ENCODE measurements around the gene MTA3. TPM values are rescaled to one million over a fixed set of nuclear protein-coding genes. Genes with fewer than 3 reads are reported as not detected.

Gene MTA3
- total and polyA plus RNA-seq, 2 of the 8 experiments (the other 6 are each of a cell fraction or from before 2014, with no cell fraction given) = 125 to 184 TPM

GRCh38 chr2:42613281-42614064, 45.0 kb downstream of the MTA3 start:
- H3K27me3 ChIP-seq (replicated peaks in 1 of 4; ENCODE audit: control insufficient read depth in 3 of 4, extremely low read depth in 1 of 4, insufficient read depth in 3 of 4, low read length in 3 of 4) = no peaks in the 10 kb centered on the region
- H3K27ac ChIP-seq (ENCODE audit: low read depth, low read length) = no peak overlapping the region
- H2BK5ac ChIP-seq (ENCODE audit: low read depth, low read length) = no peak overlapping the region
- no peak for DNase-seq (ENCODE audit: low read depth in 1 of 2, low spot score in 2 of 2)
- H2BK12ac ChIP-seq (ENCODE audit: low read depth, low read length) = no peak overlapping the region
- no peaks in the 10 kb centered on the region for H3K4me1 ChIP-seq (replicated peaks in 1 of 4; ENCODE audit: control insufficient read depth in 3 of 4, insufficient read depth in 4 of 4, low read length in 3 of 4)
- H2AK5ac ChIP-seq (ENCODE audit: low read depth, low read length) = no peak overlapping the region
- no peak overlapping the region for H4K5ac ChIP-seq (ENCODE audit: insufficient read length, low read depth, low read length)
- H3K36me3 ChIP-seq (ENCODE audit: control insufficient read depth in 2 of 4, insufficient read depth in 4 of 4, low read length in 3 of 4) = peaks cover 8 to 70% (median 34%) of the 10 kb centered on the region in 4 experiments; a peak in 7 of 8 replicates
- H3K56ac ChIP-seq (replicated peaks; ENCODE audit: insufficient read length, low read depth, low read length) = no peak overlapping the region
- no peaks in the 10 kb centered on the region for H3K9me3 ChIP-seq (ENCODE audit: insufficient read depth in 2 of 2, low read depth in 1 of 2, low read length in 1 of 2)
- H3K4ac ChIP-seq (replicated peaks; ENCODE audit: insufficient read length, low read depth, low read length) = no peak overlapping the region
- H3K9ac ChIP-seq (replicated peaks in 1 of 4; ENCODE audit: extremely low read depth in 1 of 4, low read depth in 3 of 4, low read length in 3 of 4) = no peak overlapping the region
- CTCF ChIA-PET (ENCODE audit: partially characterized antibody) = interaction anchor here (0.5 to 1.4 kb wide), 6 partner anchors 13 to 222 kb away, joined by 3 to 4 read pairs (median 3); no protein-coding TSS in a partner anchor
- H3K18ac ChIP-seq (ENCODE audit: extremely low read depth, low read length) = no peak overlapping the region
- H3K4me2 ChIP-seq (ENCODE audit: insufficient read depth in 1 of 2, low read depth in 2 of 2, low read length in 2 of 2) = no peak overlapping the region
- no peak overlapping the region for H3K4me3 ChIP-seq (ENCODE audit: extremely low read depth in 1 of 4, insufficient read depth in 2 of 4, low read depth in 3 of 4, low read length in 4 of 4)
- FAIRE-seq = no peak
- no peaks in the 10 kb centered on the region for H4K20me1 ChIP-seq (replicated peaks in 1 of 2; ENCODE audit: control insufficient read depth in 1 of 2, insufficient read depth in 2 of 2, low read length in 2 of 2)
- H2BK120ac ChIP-seq (replicated peaks; ENCODE audit: low read depth, low read length) = no peak overlapping the region
- H4K8ac ChIP-seq (ENCODE audit: extremely low read depth, insufficient read depth, low read length) = no peak overlapping the region
- no peaks in the 10 kb centered on the region; the same call in 1 of the 2 replicates for H3K23me2 ChIP-seq (ENCODE audit: low read depth, low read length)
- POLR2A ChIA-PET (ENCODE audit: partially characterized antibody) = interaction anchor here (1.7 kb wide), 1 partner anchor 120 kb away, joined by 3 read pairs; the partner anchor contains the start of gene KCNG3
- no peak overlapping the region for H2BK20ac ChIP-seq (ENCODE audit: low read length)
- no peak overlapping the region for H3K14ac ChIP-seq (ENCODE audit: insufficient read length)
- peaks cover 0 to 57% of the 10 kb centered on the region in 2 experiments; a peak in 2 of 4 replicates for H3K79me2 ChIP-seq (ENCODE audit: control insufficient read depth in 1 of 2, insufficient read depth in 2 of 2, low read length in 2 of 2)
- 92% methylated on average over 6 of the region's 6 CpGs; no CpG with 5 or more reads in 1 of the 2 experiments for WGBS, 2 experiments (ENCODE audit: extremely low coverage in 1 of 2, insufficient coverage in 1 of 2, insufficient read length in 1 of 2, insufficient replicate concordance in 2 of 2, low coverage in 1 of 2, low lambda C conversion rate in 2 of 2, missing lambda C conversion rate in 1 of 2)
- 0 out of 2 replicates have a peak, but pooled peaks cover 3% of the 10 kb centered on the region for H3K79me1 ChIP-seq (ENCODE audit: low read depth, low read length)
- no peak overlapping the region for H3K23ac ChIP-seq (ENCODE audit: insufficient read length)
- H4K91ac ChIP-seq (replicated peaks; ENCODE audit: insufficient read length, low read length) = no peak overlapping the region
- H2BK15ac ChIP-seq (ENCODE audit: low read length) = no peak overlapping the region
- no peak overlapping the region for H2AFZ ChIP-seq (ENCODE audit: low read length)
- TF ChIP-seq POU5F1 (IDR thresholded peaks at IDR 0.05; ENCODE audit: low read depth, low read length) = no peak
- no peak for TF ChIP-seq SIRT6 (IDR thresholded peaks at IDR 0.05; ENCODE audit: low read length)
- no peak for TF ChIP-seq BCL11A (IDR thresholded peaks at IDR 0.05; ENCODE audit: low read depth in 2 of 2, low read length in 2 of 2)
- no peak for TF ChIP-seq JUND (IDR thresholded peaks at IDR 0.05; ENCODE audit: low read length)
- no peak for TF ChIP-seq SIN3A (conservative IDR thresholded peaks at IDR 0.05 in 1 of 2, IDR thresholded peaks at IDR 0.05 in 1 of 2; ENCODE audit: low read depth in 1 of 2, low read length in 2 of 2)
- no peak for TF ChIP-seq YY1 (IDR thresholded peaks at IDR 0.05; ENCODE audit: low read depth, low read length)
- TF ChIP-seq CTBP2 (IDR thresholded peaks at IDR 0.05; ENCODE audit: borderline replicate concordance, insufficient read depth, insufficient read length, low read length) = no peak
- no peak for TF ChIP-seq SP4 (IDR thresholded peaks at IDR 0.05; ENCODE audit: low read length)
- TF ChIP-seq ATF3 (IDR thresholded peaks at IDR 0.05; ENCODE audit: insufficient read depth, low read depth, low read length) = no peak
- TF ChIP-seq FOSL1 (IDR thresholded peaks at IDR 0.05; ENCODE audit: insufficient read depth, low read depth, low read length) = no peak
- TF ChIP-seq KDM5A (IDR thresholded peaks at IDR 0.05; ENCODE audit: low read length) = no peak
- TF ChIP-seq SRF (IDR thresholded peaks at IDR 0.05; ENCODE audit: low read depth, low read length) = no peak

Measured in H1 (cell line).